GM20000 (cell line): ENCODE data around the gene AKAP9.

Experiments
- DNase-seq: peaks from one replicate; pipeline ENCODE4 v3.0.0; 2012; ENCODE audit warnings: low spot score
- TF ChIP-seq, protein P1 (sequence below): IDR thresholded peaks from 2 replicates; pipeline ENCODE4 v1.5.1; 2012; ENCODE audit warnings: mild to moderate bottlenecking, control low read depth; ENCODE audit errors: extremely low read depth, missing control alignments

The AKAP9 gene

DNA sequence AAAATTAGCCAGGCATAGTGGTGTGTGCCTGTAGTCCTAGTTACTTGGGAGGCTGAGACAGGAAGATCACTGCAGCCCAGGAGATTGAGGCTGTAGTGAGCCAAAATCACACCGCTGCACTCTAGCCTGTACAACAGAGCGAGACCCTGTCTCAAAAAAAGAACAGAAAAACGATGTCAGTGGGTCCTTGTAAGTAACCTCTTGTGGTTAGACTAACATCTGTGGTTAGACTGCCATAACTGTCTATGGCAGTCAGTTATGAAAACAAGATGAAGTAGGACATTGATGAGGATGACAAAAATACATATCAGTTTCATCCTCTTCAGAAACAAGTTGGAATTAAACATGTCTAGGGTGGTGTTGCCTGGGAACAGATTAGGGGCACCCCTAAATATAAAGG lies 53.3 kb downstream of the AKAP9 start:
- DNase-seq, result no peak
- TF ChIP-seq, protein P1, sequence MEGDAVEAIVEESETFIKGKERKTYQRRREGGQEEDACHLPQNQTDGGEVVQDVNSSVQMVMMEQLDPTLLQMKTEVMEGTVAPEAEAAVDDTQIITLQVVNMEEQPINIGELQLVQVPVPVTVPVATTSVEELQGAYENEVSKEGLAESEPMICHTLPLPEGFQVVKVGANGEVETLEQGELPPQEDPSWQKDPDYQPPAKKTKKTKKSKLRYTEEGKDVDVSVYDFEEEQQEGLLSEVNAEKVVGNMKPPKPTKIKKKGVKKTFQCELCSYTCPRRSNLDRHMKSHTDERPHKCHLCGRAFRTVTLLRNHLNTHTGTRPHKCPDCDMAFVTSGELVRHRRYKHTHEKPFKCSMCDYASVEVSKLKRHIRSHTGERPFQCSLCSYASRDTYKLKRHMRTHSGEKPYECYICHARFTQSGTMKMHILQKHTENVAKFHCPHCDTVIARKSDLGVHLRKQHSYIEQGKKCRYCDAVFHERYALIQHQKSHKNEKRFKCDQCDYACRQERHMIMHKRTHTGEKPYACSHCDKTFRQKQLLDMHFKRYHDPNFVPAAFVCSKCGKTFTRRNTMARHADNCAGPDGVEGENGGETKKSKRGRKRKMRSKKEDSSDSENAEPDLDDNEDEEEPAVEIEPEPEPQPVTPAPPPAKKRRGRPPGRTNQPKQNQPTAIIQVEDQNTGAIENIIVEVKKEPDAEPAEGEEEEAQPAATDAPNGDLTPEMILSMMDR, result no peak

DNA sequence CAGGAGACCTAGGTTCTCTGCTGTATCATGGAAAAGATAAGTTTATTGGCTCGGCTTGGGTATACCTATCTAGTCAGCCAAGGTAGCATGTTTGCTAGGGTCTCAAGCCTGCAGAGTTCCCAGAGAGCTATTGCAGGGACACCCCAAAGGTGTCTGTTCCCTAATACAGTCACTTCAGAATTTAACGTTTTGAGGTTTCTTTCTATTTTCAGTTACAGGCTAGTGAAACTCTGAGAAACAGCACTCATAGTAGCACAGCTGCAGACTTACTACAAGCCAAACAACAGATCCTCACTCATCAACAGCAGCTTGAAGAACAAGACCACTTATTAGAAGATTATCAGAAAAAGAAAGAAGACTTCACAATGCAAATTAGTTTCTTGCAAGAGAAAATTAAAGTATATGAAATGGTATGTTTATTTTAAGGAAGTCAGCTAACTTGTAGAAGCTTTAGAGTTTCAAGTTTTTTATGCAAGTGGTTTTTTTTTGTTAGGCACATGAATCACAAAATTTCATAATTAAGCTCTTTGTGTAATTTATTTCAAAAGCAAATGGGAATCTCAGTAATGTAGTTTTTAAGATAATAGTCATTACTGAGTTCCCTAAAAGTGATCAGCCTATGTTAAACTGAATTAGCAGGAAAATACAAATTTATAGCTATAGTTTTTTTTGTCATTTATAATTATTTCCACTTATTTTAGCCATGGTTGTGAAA lies 54.9 kb downstream of the AKAP9 start:
- TF ChIP-seq, protein P1, result no peak
- peak; percentile 38 for DNase-seq

- DNase-seq, result no peak
- TF ChIP-seq, protein P1, result no peak
Measured at GRCh38 chr7:91999631-92000565, 59.2 kb downstream of the AKAP9 start.

DNA sequence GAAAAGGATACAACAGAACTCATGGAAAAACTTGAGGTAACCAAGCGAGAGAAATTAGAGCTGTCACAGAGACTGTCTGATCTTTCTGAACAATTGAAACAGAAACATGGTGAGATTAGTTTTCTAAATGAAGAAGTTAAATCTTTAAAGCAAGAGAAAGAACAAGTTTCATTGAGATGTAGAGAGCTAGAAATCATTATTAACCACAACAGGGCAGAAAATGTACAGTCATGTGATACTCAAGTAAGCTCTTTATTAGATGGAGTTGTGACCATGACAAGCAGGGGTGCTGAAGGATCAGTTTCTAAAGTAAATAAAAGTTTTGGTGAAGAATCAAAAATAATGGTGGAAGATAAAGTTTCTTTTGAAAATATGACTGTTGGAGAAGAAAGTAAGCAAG lies 62.1 kb downstream of the AKAP9 start:
- TF ChIP-seq, protein P1, result no peak

GRCh38 chr7:92006046-92006445 lies 65.4 kb downstream of the AKAP9 start:
- TF ChIP-seq, protein P1, result no peak

More for the DNA sequence above, 62.1 kb downstream of the AKAP9 start:
- no peak for DNase-seq

GRCh38 chr7:92010215-92010614 lies 69.6 kb downstream of the AKAP9 start:
- no peak for DNase-seq
- TF ChIP-seq, protein P1, result no peak

More at GRCh38 chr7:92006046-92006445, 65.4 kb downstream of the AKAP9 start:
- DNase-seq, result no peak

DNA sequence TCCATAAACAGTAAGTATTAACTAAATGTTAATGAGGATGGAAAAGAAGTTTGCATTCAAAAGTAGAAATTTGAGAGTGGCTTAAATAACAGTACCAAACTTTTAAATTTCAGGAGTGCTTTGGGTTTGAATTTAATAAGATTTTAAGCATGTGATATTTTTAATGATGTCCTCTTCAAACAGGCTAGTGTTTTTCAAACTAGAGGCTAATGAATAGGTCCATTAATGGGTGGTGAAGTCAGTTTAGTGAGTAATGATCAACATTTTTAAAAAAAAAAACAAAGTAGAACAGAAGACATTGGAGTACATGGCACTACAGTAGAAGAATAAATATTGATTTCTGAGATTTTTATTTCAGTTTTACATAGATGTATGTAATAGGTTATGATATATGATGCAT lies 72.9 kb downstream of the AKAP9 start:
- DNase-seq, result no peak
- TF ChIP-seq, protein P1, result no peak
